PC-3 (cell line): ENCODE data around the gene FAM216B.

Experiments used
- CTCF ChIP-seq: fragments of 300-600 bp; sonication (generic); conservative IDR thresholded peaks from 2 replicates; pipeline ENCODE4 v1.5.1; 2017; ENCODE audit warnings: antibody characterized with exemption, low read depth, mild to moderate bottlenecking, low read length
- EZH2 ChIP-seq: fragments of 300-600 bp; sonication (generic); IDR thresholded peaks from one replicate; pipeline ENCODE4 v1.6.1; 2017; ENCODE audit warnings: antibody characterized with exemption, mild to moderate bottlenecking, low read length; ENCODE audit not compliant: unreplicated experiment
- EZH2phosphoT487 ChIP-seq: fragments of 300-600 bp; sonication (generic); IDR thresholded peaks from 2 replicates; pipeline ENCODE4 v1.6.1; 2018; ENCODE audit warnings: mild to moderate bottlenecking, antibody characterized with exemption, low read length, borderline replicate concordance

GRCh38 chr13:42815681-42816080 is 34.3 kb downstream of the FAM216B start:
- TF ChIP-seq CTCF = no peak
- TF ChIP-seq EZH2 = no peak
- TF ChIP-seq EZH2phosphoT487 = no peak
